ENCODE measurements around the gene HAL. TPM values are rescaled to one million over a fixed set of nuclear protein-coding genes. Genes with fewer than 3 reads are reported as not detected.

The HAL gene
- total and polyA plus RNA-seq, 2 of the 13 experiments (the other 11 are each of a cell fraction or from before 2014, with no cell fraction given) = 0.89 to 37.8 TPM

- TF ChIP-seq ZNF276 (CRISPR knock-in tag; IDR thresholded peaks at IDR 0.05; ENCODE audit: low read depth) (0 out of 2 replicates have a peak, but pooled peaks have one; percentile 26), ZNF501 (CRISPR knock-in tag; IDR thresholded peaks at IDR 0.05) (peak; percentile 77), ZNF616 (CRISPR knock-in tag; IDR thresholded peaks at IDR 0.05; ENCODE audit: low read depth) (peak; percentile 19; the same call in 1 of the 2 replicates), SIN3B (IDR thresholded peaks at IDR 0.05; ENCODE audit: low read length) (peak; percentile 40; the same call in 1 of the 2 replicates), ARID5B (CRISPR knock-in tag; IDR thresholded peaks at IDR 0.05) (no peak; the same call in 1 of the 2 replicates), NFE2L1 (CRISPR knock-in tag; IDR thresholded peaks at IDR 0.05; ENCODE audit: borderline replicate concordance) (no peak), ZNF670 (CRISPR knock-in tag; IDR thresholded peaks at IDR 0.05; ENCODE audit: borderline replicate concordance) (peak; percentile 61; the same call in 1 of the 2 replicates), RFX1 (IDR thresholded peaks at IDR 0.05) (no peak), ZSCAN22 (CRISPR knock-in tag; IDR thresholded peaks at IDR 0.05) (no peak), RBAK (CRISPR knock-in tag; IDR thresholded peaks at IDR 0.05) (no peak), ZNF816 (CRISPR knock-in tag; IDR thresholded peaks at IDR 0.05; ENCODE audit: borderline replicate concordance) (peak; percentile 16), SNAPC4 (CRISPR knock-in tag; IDR thresholded peaks at IDR 0.05) (no peak), HNRNPL (IDR thresholded peaks at IDR 0.05; ENCODE audit: low read depth, low read length) (peak; percentile 70; the same call in 1 of the 2 replicates), HOXA5 (CRISPR knock-in tag; IDR thresholded peaks at IDR 0.05) (peak; percentile 88), IRF9 (CRISPR knock-in tag; IDR thresholded peaks at IDR 0.05; ENCODE audit: borderline replicate concordance) (no peak)
Measured at GRCh38 chr12:95942524-95943329, 53.4 kb downstream of the HAL start, which contains the start of gene CCDC38 (continued).
